Right atrium auricular region (tissue), 2 donors: ENCODE results near the gene PLCH2. TPM values are rescaled to one million over a fixed set of nuclear protein-coding genes. Genes with fewer than 3 reads are reported as not detected.

Experiments
- DNase-seq: peaks from one replicate; pipeline ENCODE4 v3.0.0-alpha.2; 2019; ENCODE audit warnings: low spot score
- H3K27ac ChIP-seq, 2 donors: fragments of 200-600 bp; sonication (generic); 1 replicate in 1 of 2; 2 replicates in 1 of 2; pipeline ENCODE4 v1.5.1; 2016 to 2019
- H3K27me3 ChIP-seq, 2 donors: fragments of 200-600 bp; sonication (generic); one replicate each; pipeline versions ENCODE4 v1.5.1 to v1.6.0; 2017 to 2019
- H3K36me3 ChIP-seq: fragments of 200-600 bp; sonication (generic); one replicate; pipeline ENCODE4 v1.5.1; 2016
- H3K4me1 ChIP-seq, 2 donors: fragments of 200-600 bp; sonication (generic); one replicate each; pipeline versions ENCODE4 v1.5.1 to v1.6.0; 2017 to 2019
- H3K4me3 ChIP-seq, 2 donors: fragments of 200-600 bp; sonication (generic); 1 replicate in 1 of 2; 2 replicates in 1 of 2; pipeline ENCODE4 v1.5.1; 2017 to 2019; ENCODE audit warnings: mild to moderate bottlenecking in 1 of 2, moderate library complexity in 1 of 2
- H3K9me3 ChIP-seq, 2 donors: fragments of 200-600 bp; sonication (generic); one replicate each; pipeline ENCODE4 v1.5.1; 2019
- total RNA-seq, 2 donors: library from RNA; depleted of rRNA; stranded (reverse); fragments of >200 nt; gene quantifications; one replicate each; pipeline ENCODE4 v1.1.0, GENCODE V29; 2016
- TF ChIP-seq, protein P1 (sequence below), 2 donors: fragments of 200-600 bp; sonication (generic); IDR thresholded peaks; one replicate each; pipeline ENCODE4 v1.5.1; 2019; ENCODE audit warnings: antibody characterized with exemption in 2 of 2

PLCH2 gene, protein sequence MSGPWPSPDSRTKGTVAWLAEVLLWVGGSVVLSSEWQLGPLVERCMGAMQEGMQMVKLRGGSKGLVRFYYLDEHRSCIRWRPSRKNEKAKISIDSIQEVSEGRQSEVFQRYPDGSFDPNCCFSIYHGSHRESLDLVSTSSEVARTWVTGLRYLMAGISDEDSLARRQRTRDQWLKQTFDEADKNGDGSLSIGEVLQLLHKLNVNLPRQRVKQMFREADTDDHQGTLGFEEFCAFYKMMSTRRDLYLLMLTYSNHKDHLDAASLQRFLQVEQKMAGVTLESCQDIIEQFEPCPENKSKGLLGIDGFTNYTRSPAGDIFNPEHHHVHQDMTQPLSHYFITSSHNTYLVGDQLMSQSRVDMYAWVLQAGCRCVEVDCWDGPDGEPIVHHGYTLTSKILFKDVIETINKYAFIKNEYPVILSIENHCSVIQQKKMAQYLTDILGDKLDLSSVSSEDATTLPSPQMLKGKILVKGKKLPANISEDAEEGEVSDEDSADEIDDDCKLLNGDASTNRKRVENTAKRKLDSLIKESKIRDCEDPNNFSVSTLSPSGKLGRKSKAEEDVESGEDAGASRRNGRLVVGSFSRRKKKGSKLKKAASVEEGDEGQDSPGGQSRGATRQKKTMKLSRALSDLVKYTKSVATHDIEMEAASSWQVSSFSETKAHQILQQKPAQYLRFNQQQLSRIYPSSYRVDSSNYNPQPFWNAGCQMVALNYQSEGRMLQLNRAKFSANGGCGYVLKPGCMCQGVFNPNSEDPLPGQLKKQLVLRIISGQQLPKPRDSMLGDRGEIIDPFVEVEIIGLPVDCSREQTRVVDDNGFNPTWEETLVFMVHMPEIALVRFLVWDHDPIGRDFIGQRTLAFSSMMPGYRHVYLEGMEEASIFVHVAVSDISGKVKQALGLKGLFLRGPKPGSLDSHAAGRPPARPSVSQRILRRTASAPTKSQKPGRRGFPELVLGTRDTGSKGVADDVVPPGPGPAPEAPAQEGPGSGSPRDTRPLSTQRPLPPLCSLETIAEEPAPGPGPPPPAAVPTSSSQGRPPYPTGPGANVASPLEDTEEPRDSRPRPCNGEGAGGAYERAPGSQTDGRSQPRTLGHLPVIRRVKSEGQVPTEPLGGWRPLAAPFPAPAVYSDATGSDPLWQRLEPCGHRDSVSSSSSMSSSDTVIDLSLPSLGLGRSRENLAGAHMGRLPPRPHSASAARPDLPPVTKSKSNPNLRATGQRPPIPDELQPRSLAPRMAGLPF (N-terminal part only)
- under 1 TPM in 1 of 2 donors, not detected in 1; 0.12 TPM for total RNA-seq

DNA sequence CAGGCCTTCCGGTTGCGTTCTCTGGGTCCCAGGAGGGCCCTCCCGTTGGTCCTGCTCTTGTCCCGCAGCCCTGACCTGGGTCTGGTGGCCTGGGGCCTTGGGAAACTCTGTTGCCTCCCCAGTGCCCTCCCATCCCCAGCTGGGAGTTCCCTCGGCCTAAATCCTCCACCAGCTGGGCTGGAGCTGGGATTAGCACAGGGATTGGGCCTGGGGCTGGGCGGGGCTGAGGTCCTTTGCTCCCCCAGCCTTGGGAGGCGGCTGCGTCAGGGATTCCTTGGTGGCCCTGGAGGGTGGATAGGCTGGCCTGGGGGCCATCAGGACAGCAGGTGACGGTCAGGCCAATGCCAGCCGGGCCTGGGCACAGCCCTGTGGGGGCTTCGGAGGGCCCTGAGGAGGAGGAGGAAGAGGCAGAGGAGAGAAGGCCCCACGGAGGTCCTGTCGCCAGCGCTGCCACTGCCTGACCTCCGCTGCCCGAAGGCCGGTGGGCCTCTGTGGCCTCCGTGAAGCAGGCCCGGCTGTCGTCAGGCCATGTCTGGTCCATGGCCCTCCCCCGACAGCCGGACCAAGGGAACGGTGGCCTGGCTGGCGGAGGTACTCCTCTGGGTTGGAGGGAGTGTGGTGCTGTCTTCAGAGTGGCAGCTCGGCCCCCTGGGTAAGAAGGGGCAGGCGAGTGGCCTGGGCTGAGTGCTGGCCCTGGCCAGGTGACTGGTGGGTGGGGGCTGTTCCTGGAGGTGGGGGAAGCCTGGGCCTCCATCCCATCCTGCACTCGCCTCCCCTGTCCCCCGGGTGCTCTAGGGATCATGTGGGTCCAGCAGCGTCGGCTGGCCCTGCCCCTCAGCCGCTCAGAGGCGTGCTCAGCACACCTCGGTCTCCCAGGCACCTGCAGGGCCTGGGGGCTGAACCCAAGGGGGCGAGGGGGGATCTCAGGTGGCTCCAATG, at the start of gene PLCH2:
Gene PLCH2 (plus strand): TSS at position 229 of the 939 bp plus-strand sequence. CDS start 300 bp downstream, at position 529.
- Histone ChIP-seq H3K36me3 (no peaks in the 10 kb centered on the region), H3K27me3 (no peaks in the 10 kb centered on the region), H3K9me3 (no peaks in the 10 kb centered on the region), H3K27ac (no peak within 1 kb of the TSS), H3K4me3 (no peak within 1 kb of the TSS), H3K4me1 (peaks cover 0 to 10% of the 10 kb centered on the region in 2 donors)
- no peak for DNase-seq
- TF ChIP-seq, protein P1, sequence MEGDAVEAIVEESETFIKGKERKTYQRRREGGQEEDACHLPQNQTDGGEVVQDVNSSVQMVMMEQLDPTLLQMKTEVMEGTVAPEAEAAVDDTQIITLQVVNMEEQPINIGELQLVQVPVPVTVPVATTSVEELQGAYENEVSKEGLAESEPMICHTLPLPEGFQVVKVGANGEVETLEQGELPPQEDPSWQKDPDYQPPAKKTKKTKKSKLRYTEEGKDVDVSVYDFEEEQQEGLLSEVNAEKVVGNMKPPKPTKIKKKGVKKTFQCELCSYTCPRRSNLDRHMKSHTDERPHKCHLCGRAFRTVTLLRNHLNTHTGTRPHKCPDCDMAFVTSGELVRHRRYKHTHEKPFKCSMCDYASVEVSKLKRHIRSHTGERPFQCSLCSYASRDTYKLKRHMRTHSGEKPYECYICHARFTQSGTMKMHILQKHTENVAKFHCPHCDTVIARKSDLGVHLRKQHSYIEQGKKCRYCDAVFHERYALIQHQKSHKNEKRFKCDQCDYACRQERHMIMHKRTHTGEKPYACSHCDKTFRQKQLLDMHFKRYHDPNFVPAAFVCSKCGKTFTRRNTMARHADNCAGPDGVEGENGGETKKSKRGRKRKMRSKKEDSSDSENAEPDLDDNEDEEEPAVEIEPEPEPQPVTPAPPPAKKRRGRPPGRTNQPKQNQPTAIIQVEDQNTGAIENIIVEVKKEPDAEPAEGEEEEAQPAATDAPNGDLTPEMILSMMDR (IDR thresholded peaks at IDR 0.05) = no peak

DNA sequence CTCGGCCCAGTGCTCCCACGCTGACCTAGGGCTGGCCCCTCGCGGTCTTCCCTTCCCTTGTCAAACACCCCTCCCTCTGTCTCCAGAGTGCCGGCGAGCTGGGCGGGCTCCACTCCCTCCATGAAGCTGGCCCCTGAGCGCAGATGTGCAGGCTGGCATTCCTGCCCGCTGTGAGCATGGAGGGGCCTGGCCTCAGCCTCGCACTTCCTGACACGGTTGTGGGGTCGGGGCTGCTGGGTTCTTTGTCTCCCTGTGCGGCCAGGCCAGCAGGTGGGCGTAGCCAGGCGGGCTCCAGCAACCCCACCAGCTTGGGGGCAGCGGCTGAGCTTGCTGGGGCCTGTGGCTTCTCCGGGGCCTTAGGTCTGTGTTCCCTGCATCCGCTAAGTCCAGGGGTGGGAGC, 49.5 kb upstream of the PLCH2 start:
- DNase-seq = no peak
- TF ChIP-seq, protein P1 (IDR thresholded peaks at IDR 0.05) = no peak
- no peak overlapping the region for H3K4me3 ChIP-seq
- no peaks in the 10 kb centered on the region for H3K4me1 ChIP-seq
- H3K36me3 ChIP-seq = no peaks in the 10 kb centered on the region
- H3K9me3 ChIP-seq = peaks cover 0 to 17% of the 10 kb centered on the region in 2 donors
- no peak overlapping the region for H3K27ac ChIP-seq
- H3K27me3 ChIP-seq = no peaks in the 10 kb centered on the region

DNA sequence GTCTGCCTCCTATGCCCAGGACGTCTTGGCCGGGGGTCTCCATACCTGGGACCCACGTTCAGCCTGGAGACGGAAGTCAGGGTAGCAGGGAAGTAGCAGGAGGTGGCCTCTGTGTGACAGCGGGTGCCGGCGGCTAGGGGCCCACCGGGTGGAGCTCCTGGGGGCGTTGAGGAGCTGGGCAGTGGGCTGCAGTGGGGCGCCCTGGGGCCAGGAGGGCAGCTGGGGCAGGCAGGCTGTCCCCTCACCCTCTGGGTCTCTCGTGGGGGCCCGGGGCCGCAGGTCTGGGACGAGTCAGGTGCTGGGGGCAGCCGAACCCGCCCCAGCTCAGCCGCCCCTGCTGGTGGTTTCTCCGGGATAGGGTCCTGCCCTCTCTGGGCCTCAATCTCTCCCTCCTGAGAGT, 49.0 kb upstream of the PLCH2 start:
- H3K36me3 ChIP-seq = no peaks in the 10 kb centered on the region
- DNase-seq = no peak
- H3K27me3 ChIP-seq = no peaks in the 10 kb centered on the region
- peaks cover 0 to 17% of the 10 kb centered on the region in 2 donors for H3K9me3 ChIP-seq
- no peak overlapping the region for H3K27ac ChIP-seq
- TF ChIP-seq, protein P1 (IDR thresholded peaks at IDR 0.05) = no peak
- no peak overlapping the region for H3K4me3 ChIP-seq
- H3K4me1 ChIP-seq = no peaks in the 10 kb centered on the region

DNA sequence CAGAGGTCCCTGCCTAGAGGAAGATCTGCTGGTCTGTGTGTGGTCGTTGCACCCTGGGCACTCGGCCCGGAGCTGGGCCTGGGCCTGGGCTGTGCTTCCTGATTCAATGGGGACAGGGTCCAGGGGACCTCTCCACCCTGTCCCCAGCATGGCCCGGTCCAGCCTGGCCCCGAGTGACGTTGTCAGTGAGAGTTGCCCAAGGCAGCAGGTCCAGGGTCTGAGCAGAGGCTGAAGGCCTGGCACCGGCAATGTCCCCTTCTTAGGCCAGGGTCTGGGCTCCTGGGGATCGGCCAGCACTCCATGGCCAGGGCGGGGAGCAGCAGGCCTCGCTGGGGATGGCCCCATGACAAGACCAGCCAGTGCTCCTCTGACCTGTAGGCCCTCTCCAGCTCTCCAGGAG, 48.1 kb upstream of the PLCH2 start:
- DNase-seq = no peak
- Histone ChIP-seq H3K4me3 (no peak overlapping the region), H3K9me3 (peaks cover 0 to 9% of the 10 kb centered on the region in 2 donors), H3K4me1 (no peaks in the 10 kb centered on the region), H3K27ac (no peak overlapping the region), H3K36me3 (no peaks in the 10 kb centered on the region), H3K27me3 (no peaks in the 10 kb centered on the region)
- TF ChIP-seq, protein P1 (IDR thresholded peaks at IDR 0.05) = no peak
